GM12874 (cell line): ENCODE measurements around the gene ASB16.

Source experiments
- TF ChIP-seq, protein P1 (sequence below): IDR thresholded peaks from 2 replicates; pipeline ENCODE4 v1.5.1; 2011; ENCODE audit warnings: low read depth, mild to moderate bottlenecking, control low read depth, low read length, moderate library complexity; ENCODE audit not compliant: insufficient read depth

The ASB16 gene

DNA sequence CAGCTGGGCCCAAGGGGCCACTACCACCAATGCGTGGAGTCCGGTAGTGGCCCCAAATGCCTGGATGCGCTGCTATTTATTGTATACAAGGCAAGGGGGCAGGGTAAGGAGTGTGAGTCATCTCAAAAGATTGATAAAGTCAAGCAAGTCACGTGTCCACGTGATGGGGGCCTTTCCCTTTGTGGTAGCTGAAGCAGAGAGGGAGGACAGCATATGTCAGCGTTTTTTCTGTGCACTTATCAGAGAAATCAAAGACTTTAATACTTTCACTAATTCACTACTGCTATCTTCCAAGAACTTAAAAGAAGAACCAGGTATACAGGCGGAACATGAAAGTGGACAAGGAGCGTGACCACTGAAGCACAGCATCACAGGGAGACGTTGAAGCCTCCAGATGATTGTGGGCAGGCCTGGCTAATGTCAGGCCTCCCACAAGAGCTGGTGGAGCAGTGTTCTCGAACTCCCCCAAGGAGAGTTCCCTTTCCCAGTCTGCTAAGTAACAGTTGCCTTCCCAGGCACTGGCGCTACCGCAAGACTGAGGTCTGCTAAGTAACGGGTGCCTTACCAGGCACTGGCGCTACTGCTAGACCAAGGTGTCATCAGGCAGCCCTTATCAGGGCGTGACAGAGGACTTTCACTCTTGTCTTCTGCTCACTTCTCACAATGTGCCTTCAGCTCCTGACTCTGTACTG lies 10.8 kb upstream of the ASB16 start:
- TF ChIP-seq, protein P1, sequence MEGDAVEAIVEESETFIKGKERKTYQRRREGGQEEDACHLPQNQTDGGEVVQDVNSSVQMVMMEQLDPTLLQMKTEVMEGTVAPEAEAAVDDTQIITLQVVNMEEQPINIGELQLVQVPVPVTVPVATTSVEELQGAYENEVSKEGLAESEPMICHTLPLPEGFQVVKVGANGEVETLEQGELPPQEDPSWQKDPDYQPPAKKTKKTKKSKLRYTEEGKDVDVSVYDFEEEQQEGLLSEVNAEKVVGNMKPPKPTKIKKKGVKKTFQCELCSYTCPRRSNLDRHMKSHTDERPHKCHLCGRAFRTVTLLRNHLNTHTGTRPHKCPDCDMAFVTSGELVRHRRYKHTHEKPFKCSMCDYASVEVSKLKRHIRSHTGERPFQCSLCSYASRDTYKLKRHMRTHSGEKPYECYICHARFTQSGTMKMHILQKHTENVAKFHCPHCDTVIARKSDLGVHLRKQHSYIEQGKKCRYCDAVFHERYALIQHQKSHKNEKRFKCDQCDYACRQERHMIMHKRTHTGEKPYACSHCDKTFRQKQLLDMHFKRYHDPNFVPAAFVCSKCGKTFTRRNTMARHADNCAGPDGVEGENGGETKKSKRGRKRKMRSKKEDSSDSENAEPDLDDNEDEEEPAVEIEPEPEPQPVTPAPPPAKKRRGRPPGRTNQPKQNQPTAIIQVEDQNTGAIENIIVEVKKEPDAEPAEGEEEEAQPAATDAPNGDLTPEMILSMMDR: no peak

DNA sequence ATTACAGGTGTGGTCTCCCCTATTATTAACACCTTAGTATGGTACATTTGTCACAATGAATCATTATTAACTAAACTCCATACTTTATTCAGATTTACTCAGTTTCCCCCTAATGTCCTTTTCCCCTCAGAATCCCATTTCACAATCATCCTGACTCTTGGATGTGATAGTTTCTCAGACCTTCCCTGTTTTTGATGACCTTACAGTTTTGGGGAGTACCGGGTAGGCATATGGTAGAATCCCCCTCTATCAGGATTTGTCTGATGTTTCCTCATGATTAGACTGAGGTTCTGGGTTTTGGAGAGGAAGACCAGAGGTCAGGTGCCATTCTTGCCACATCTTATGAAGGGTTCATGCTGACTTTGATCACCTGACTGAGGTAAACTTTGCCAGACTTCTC lies 6.0 kb upstream of the ASB16 start:
- TF ChIP-seq, protein P1: no peak

DNA sequence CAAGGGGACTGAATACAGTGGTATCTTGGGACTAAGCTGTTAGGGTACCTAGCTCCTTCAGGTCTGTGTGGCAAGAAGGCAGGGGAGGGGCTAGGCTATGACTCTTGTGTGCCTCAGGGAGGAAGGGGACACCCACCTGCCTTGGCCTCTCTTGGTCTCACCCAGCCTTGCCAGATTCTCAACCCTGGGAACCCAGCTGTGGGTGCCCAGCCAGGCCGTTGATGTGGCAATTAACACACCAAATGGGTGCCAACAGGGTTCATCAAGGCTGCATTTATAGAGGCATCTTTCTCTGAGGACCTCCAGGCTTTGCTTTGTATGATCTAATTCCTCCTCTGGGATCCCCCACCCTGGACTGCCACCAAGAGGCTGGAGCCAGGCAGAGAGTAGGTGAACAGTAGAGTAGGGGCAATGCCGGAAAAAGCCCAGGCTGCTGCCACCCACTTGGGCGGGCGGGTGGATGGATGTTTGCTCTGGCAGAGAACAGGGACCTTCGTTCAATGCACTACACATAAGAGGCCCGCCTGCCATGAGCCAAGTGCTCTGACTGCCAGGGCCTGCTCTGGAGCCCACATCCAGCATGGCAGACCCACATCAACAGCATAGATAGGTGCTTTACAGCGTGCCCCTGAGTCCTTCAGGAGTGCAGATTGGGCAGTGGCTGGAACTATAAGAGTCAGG lies 3.2 kb upstream of the ASB16 start:
- TF ChIP-seq, protein P1: no peak

DNA sequence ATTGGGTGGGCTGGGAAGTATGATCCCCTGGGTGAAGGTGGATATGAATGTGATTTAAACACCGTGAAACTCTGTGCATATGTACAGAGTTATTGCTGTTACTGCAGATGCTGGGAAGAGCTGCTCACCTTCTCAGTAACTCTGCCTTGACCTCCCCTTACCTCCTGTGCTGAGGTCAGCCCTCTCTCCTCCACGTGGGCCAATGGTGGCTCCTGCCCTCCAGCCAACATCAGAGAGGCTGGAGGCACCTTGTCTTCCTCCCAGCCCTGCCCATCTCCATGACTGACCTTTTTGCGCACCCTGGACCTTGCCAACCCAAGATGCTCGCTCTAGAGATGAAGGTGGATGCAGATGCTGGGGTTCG lies 387 bp upstream of the ASB16 start:
- TF ChIP-seq, protein P1: no peak

DNA sequence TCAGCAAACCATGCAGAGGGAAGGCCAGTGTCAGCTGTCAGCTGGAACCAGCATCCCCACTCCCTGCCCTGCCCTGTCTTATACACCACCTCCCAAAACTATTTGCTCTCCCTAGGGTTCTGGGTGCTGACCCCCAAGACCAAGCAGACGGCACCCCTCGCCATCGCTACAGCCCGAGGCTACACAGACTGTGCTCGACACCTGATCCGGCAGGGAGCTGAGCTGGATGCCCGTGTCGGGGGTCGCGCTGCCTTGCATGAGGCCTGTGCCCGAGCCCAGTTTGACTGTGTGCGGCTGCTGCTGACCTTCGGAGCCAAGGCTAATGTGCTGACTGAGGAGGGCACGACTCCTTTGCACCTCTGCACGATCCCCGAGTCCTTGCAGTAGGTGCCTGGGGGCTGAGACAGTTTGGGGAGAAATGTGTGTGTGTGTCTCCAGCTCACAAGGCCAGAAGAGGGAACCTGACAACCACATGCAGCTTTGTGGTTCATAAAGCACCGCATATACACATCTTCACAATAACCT lies 1.5 kb downstream of the ASB16 start:
- TF ChIP-seq, protein P1: no peak

DNA sequence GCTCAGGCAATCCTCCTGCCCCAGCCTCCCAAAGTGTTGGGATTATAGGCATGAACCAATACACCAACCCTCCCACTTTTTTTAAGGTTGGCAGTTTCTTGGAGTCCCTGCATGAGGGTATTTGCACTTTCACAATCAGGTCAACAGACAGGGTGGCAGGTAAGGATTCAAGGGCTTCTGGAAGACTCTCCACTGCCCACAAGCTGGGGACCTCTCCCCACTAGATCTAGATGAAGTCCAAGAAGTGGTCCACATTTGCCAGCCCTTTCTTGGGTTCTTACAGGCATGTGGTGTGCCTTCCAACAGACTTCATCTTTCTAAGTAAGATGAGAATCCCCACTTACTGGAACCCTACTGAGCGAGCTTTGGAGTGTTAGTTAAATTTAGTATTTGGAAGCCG lies 3.9 kb downstream of the ASB16 start:
- TF ChIP-seq, protein P1: no peak

DNA sequence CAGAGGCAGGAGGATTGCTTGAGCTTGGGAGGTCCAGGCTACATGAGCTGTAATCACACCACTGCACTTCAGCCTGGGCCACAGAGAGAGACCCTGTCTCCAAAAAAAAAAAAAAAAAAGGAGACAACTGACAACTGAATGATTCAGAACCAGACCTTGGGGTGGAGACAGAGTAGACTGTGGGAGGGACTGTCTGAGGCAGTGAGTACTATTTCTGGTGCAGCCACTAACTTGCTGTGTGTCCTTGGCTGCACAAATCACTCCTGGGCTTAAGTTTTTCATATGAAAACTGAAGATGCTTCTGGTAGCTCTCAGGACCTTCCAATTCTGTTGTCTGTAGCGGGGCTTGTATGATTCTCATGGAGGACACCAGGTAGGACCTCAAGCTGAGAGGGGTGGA lies 5.8 kb downstream of the ASB16 start:
- TF ChIP-seq, protein P1: no peak
